ENCODE data around the gene WDR12.

DNA sequence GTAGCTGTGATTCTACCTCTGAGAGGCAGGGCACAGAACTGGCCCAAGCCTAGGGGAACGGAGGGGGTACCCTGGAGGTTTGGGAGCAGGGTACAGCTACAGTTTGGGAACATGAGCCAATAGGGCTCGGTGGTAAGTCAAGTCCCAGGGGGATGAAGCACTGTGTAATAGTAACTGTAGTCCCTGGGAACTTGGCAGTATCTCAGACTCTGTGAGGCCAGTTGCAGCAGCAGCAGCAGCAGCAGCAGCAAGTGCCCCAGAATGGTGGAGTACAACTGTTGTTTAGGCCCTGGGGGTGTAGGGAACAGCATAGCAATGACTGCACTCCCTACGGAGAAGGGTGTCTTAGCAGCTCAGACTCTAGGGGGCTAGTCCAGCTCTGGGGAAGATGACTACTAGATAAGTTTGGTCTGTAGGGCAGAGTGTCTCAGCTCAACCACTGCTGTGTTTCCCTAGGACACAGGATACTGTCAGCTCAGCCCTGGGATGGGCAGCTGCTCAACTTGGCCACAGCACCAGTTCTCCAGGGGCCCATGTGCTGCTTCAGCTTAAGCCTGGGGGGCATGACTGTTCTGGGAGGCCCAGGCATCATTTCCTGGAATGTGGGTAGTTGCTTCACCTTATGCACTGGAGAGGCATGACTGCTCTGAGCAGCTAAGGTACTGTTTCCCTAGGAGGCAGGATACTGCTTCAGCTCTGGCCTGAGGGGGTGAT, 21.1 kb upstream of the WDR12 start:
- TF ChIP-seq ESRRA (IDR thresholded peaks at IDR 0.05; ENCODE audit: borderline replicate concordance, low read length) (no peak), CTCF (IDR thresholded peaks at IDR 0.05) (no peak), SMC3 (IDR thresholded peaks at IDR 0.05) (no peak), CBX2 (IDR thresholded peaks at IDR 0.05; ENCODE audit: borderline replicate concordance, low read depth) (no peak), PBX3 (IDR thresholded peaks at IDR 0.05) (no peak), RNF2 (IDR thresholded peaks at IDR 0.05; ENCODE audit: borderline replicate concordance, low read depth) (no peak), POLR2AphosphoS2 (conservative IDR thresholded peaks at IDR 0.05; ENCODE audit: low read length) (no peak), POLR2A (IDR thresholded peaks at IDR 0.05; ENCODE audit: low read length) (no peak)

Data from A549 (cell line).